Measurements from ENCODE around the gene MB. TPM values are rescaled to one million over a fixed set of nuclear protein-coding genes. Genes with fewer than 3 reads are reported as not detected.

MB gene
- total RNA-seq (2014; rRNA removed; shearing (Covaris generic)) (not detected in 2 replicates), polyA plus RNA-seq (2016; fragmentation: Nextera tagmentation; extraction: Ambion mirVana) (0.64 TPM in 1 of 2 replicates, not detected in the other)
- long read RNA-seq, partial matches to known transcripts = 0 of 2 reads
- long read RNA-seq, other reads (novel, unspliced or antisense) = 0 of 2 reads

GRCh38 chr22:35617137-35617755, at the start of gene MB:
Gene MB, minus strand, starts transcription at chr22:35617329. Its CDS starts 72 bp downstream, at chr22:35617257.
- Histone ChIP-seq H3K79me2 (replicated peaks; ENCODE audit: insufficient read depth) (no peaks in the 10 kb centered on the region), H2AFZ (no peak within 1 kb of the TSS), H3F3A (replicated peaks; ENCODE audit: low read depth) (no peaks in the 10 kb centered on the region), H3K36me3 (ENCODE audit: insufficient read depth) (no peaks in the 10 kb centered on the region), H3K27ac (ENCODE audit: low read depth) (no peak within 1 kb of the TSS), H3K4me1 (ENCODE audit: insufficient read depth) (no peaks in the 10 kb centered on the region), H3K4me3 (no peak within 1 kb of the TSS), H3K27me3 (ENCODE audit: insufficient read depth) (no peaks in the 10 kb centered on the region), H3K4me2 (no peak within 1 kb of the TSS), H3K9me2 (ENCODE audit: insufficient read depth) (no peaks in the 10 kb centered on the region; the same call in 1 of the 2 replicates), H4K20me1 (replicated peaks; ENCODE audit: insufficient read depth) (no peaks in the 10 kb centered on the region)
- H3K27ac Mint-ChIP-seq = no peak within 1 kb of the TSS
- H3K4me3 Mint-ChIP-seq = no peak within 1 kb of the TSS
- H3K9me3 Mint-ChIP-seq = no peaks in the 10 kb centered on the region
- DNase-seq (ENCODE audit: low spot score) = no peak
- no peak for TF ChIP-seq POLR2AphosphoS5 (IDR thresholded peaks at IDR 0.05; ENCODE audit: low read depth)
- no peak for TF ChIP-seq ZNF462 (CRISPR knock-in tag; IDR thresholded peaks at IDR 0.05)
- TF ChIP-seq, protein P1, sequence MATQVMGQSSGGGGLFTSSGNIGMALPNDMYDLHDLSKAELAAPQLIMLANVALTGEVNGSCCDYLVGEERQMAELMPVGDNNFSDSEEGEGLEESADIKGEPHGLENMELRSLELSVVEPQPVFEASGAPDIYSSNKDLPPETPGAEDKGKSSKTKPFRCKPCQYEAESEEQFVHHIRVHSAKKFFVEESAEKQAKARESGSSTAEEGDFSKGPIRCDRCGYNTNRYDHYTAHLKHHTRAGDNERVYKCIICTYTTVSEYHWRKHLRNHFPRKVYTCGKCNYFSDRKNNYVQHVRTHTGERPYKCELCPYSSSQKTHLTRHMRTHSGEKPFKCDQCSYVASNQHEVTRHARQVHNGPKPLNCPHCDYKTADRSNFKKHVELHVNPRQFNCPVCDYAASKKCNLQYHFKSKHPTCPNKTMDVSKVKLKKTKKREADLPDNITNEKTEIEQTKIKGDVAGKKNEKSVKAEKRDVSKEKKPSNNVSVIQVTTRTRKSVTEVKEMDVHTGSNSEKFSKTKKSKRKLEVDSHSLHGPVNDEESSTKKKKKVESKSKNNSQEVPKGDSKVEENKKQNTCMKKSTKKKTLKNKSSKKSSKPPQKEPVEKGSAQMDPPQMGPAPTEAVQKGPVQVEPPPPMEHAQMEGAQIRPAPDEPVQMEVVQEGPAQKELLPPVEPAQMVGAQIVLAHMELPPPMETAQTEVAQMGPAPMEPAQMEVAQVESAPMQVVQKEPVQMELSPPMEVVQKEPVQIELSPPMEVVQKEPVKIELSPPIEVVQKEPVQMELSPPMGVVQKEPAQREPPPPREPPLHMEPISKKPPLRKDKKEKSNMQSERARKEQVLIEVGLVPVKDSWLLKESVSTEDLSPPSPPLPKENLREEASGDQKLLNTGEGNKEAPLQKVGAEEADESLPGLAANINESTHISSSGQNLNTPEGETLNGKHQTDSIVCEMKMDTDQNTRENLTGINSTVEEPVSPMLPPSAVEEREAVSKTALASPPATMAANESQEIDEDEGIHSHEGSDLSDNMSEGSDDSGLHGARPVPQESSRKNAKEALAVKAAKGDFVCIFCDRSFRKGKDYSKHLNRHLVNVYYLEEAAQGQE (IDR thresholded peaks at IDR 0.05; ENCODE audit: unreplicated experiment) = no peak
- no peak for TF ChIP-seq EZH2 (IDR thresholded peaks at IDR 0.05; ENCODE audit: low read depth, unreplicated experiment)
- TF ChIP-seq NANOG (IDR thresholded peaks at IDR 0.05; ENCODE audit: borderline replicate concordance) = no peak
- TF ChIP-seq, protein P2, sequence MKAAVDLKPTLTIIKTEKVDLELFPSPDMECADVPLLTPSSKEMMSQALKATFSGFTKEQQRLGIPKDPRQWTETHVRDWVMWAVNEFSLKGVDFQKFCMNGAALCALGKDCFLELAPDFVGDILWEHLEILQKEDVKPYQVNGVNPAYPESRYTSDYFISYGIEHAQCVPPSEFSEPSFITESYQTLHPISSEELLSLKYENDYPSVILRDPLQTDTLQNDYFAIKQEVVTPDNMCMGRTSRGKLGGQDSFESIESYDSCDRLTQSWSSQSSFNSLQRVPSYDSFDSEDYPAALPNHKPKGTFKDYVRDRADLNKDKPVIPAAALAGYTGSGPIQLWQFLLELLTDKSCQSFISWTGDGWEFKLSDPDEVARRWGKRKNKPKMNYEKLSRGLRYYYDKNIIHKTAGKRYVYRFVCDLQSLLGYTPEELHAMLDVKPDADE (IDR thresholded peaks at IDR 0.05) = no peak
- no peak for TF ChIP-seq ZNF331 (CRISPR knock-in tag; IDR thresholded peaks at IDR 0.05; ENCODE audit: low read depth)
- TF ChIP-seq ZNF114 (CRISPR knock-in tag; IDR thresholded peaks at IDR 0.05) = no peak
- TF ChIP-seq JUNB (IDR thresholded peaks at IDR 0.05; ENCODE audit: unreplicated experiment) = no peak
- no peak for TF ChIP-seq STAT1 (IDR thresholded peaks at IDR 0.05; ENCODE audit: unreplicated experiment)
- TF ChIP-seq, protein P3, sequence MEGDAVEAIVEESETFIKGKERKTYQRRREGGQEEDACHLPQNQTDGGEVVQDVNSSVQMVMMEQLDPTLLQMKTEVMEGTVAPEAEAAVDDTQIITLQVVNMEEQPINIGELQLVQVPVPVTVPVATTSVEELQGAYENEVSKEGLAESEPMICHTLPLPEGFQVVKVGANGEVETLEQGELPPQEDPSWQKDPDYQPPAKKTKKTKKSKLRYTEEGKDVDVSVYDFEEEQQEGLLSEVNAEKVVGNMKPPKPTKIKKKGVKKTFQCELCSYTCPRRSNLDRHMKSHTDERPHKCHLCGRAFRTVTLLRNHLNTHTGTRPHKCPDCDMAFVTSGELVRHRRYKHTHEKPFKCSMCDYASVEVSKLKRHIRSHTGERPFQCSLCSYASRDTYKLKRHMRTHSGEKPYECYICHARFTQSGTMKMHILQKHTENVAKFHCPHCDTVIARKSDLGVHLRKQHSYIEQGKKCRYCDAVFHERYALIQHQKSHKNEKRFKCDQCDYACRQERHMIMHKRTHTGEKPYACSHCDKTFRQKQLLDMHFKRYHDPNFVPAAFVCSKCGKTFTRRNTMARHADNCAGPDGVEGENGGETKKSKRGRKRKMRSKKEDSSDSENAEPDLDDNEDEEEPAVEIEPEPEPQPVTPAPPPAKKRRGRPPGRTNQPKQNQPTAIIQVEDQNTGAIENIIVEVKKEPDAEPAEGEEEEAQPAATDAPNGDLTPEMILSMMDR (conservative IDR thresholded peaks at IDR 0.05; ENCODE audit: low read depth in 2 of 2) = no peak
- TF ChIP-seq CREB1 (CRISPR knock-in tag; IDR thresholded peaks at IDR 0.05; ENCODE audit: low read depth) = no peak
- no peak for TF ChIP-seq EZH2phosphoT487 (IDR thresholded peaks at IDR 0.05; ENCODE audit: unreplicated experiment)
- no peaks in the 10 kb centered on the region for H3K36me3 Mint-ChIP-seq (ENCODE audit: low read depth)
- H3K4me1 Mint-ChIP-seq = peaks cover 4% of the 10 kb centered on the region
- no peak for ATAC-seq
- peaks cover 7% of the 10 kb centered on the region for H3K27me3 Mint-ChIP-seq (ENCODE audit: insufficient read depth, low read depth, poor library complexity)
